ENCODE data around the gene SRL. TPM values are rescaled to one million over a fixed set of nuclear protein-coding genes. Genes with fewer than 3 reads are reported as not detected.

SRL gene
- total RNA-seq, 1 experiment from 2014 or later = not detected

DNA sequence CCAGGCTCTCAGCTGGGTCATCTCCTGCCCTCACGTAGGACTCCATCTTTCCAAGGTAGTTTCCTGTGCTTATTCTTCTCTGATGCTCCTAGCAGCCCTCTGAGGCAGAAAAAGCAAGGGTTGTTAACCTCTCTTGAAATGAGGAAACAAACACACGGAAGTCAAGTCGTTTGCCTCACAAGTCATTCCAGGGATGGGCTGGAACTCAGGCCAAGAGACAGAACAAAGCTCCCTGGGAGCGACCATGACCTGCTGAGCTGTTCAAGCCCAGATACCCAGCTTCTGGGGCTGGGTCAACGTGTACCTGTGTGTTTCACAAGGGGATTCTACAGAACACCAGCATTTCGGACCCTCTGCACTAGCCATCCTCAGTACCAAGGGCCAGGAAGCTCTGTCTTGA is 28.1 kb downstream of the SRL start:
- ATAC-seq (no peak), DNase-seq (ENCODE audit: low read depth, low spot score) (no peak)
- in situ Hi-C loops (cut with HindIII; ENCODE audit: low pct_unique_long_range_greater_than_20kb, low sequenced_read_pairs) (no loop called here), intact Hi-C loops (cut with micrococcal nuclease; ENCODE audit: unreplicated experiment) (no loop called here)
- Histone ChIP-seq H3K36me3 (ENCODE audit: control insufficient read depth, insufficient read depth, low read length) (no peaks in the 10 kb centered on the region), H3K9me3 (ENCODE audit: control insufficient read depth, insufficient read depth, low read depth, low read length) (no peaks in the 10 kb centered on the region), H3K27me3 (ENCODE audit: control insufficient read depth, insufficient read depth, low read length) (no peaks in the 10 kb centered on the region), H3K27ac (ENCODE audit: low read length) (no peak overlapping the region), H3K4me3 (ENCODE audit: low read depth in 2 of 2, low read length in 2 of 2) (no peak overlapping the region), H3K4me1 (ENCODE audit: control insufficient read depth, insufficient read depth, low read length) (no peaks in the 10 kb centered on the region)
- ChIA-PET CTCF (no interaction called here), POLR2A (interaction anchor here (0.6 kb wide), 1 partner anchor 39 kb away, joined by 7 read pairs; no protein-coding TSS in a partner anchor)
- TF ChIP-seq, protein P1, sequence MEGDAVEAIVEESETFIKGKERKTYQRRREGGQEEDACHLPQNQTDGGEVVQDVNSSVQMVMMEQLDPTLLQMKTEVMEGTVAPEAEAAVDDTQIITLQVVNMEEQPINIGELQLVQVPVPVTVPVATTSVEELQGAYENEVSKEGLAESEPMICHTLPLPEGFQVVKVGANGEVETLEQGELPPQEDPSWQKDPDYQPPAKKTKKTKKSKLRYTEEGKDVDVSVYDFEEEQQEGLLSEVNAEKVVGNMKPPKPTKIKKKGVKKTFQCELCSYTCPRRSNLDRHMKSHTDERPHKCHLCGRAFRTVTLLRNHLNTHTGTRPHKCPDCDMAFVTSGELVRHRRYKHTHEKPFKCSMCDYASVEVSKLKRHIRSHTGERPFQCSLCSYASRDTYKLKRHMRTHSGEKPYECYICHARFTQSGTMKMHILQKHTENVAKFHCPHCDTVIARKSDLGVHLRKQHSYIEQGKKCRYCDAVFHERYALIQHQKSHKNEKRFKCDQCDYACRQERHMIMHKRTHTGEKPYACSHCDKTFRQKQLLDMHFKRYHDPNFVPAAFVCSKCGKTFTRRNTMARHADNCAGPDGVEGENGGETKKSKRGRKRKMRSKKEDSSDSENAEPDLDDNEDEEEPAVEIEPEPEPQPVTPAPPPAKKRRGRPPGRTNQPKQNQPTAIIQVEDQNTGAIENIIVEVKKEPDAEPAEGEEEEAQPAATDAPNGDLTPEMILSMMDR (IDR thresholded peaks at IDR 0.05) = no peak
- TF ChIP-seq TCF7L2 (IDR thresholded peaks at IDR 0.05; ENCODE audit: low read depth, low read length) = no peak
- BruUV-seq (replicated peaks) = no TSS peak

DNA sequence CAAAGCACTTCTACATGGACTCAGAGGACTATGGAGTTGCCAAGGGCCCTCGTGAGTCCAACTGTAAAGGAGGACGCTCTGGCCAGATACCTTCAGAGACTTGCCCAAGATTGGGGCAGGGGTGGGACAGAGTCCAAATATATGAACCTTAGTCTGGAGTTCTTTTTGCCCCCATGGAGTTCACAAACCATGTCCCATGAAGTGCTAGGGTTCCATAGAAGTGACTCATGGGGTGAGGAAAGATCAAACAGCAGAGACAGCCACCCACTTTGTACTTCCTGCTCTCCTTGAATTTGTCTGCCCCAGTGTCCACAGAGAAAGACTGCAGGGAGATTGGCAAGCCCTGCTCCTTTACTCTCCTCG is 29.0 kb downstream of the SRL start:
- BruUV-seq (replicated peaks) = no TSS peak
- ATAC-seq (no peak), DNase-seq (ENCODE audit: low read depth, low spot score) (no peak)
- Histone ChIP-seq H3K27me3 (ENCODE audit: control insufficient read depth, insufficient read depth, low read length) (no peaks in the 10 kb centered on the region), H3K27ac (ENCODE audit: low read length) (no peak overlapping the region), H3K36me3 (ENCODE audit: control insufficient read depth, insufficient read depth, low read length) (no peaks in the 10 kb centered on the region), H3K9me3 (ENCODE audit: control insufficient read depth, insufficient read depth, low read depth, low read length) (no peaks in the 10 kb centered on the region), H3K4me1 (ENCODE audit: control insufficient read depth, insufficient read depth, low read length) (no peaks in the 10 kb centered on the region), H3K4me3 (ENCODE audit: low read depth in 2 of 2, low read length in 2 of 2) (no peak overlapping the region)
- intact Hi-C loops (cut with micrococcal nuclease; ENCODE audit: unreplicated experiment) (no loop called here), in situ Hi-C loops (cut with HindIII; ENCODE audit: low pct_unique_long_range_greater_than_20kb, low sequenced_read_pairs) (no loop called here)
- CTCF ChIA-PET = no interaction called here
- TF ChIP-seq POLR2AphosphoS5 (IDR thresholded peaks at IDR 0.05; ENCODE audit: low read depth, low read length) (no peak), TCF7L2 (IDR thresholded peaks at IDR 0.05; ENCODE audit: low read depth, low read length) (no peak), SIN3A (IDR thresholded peaks at IDR 0.05; ENCODE audit: borderline replicate concordance, insufficient read depth, low read depth, low read length) (no peak)
- TF ChIP-seq, protein P2, sequence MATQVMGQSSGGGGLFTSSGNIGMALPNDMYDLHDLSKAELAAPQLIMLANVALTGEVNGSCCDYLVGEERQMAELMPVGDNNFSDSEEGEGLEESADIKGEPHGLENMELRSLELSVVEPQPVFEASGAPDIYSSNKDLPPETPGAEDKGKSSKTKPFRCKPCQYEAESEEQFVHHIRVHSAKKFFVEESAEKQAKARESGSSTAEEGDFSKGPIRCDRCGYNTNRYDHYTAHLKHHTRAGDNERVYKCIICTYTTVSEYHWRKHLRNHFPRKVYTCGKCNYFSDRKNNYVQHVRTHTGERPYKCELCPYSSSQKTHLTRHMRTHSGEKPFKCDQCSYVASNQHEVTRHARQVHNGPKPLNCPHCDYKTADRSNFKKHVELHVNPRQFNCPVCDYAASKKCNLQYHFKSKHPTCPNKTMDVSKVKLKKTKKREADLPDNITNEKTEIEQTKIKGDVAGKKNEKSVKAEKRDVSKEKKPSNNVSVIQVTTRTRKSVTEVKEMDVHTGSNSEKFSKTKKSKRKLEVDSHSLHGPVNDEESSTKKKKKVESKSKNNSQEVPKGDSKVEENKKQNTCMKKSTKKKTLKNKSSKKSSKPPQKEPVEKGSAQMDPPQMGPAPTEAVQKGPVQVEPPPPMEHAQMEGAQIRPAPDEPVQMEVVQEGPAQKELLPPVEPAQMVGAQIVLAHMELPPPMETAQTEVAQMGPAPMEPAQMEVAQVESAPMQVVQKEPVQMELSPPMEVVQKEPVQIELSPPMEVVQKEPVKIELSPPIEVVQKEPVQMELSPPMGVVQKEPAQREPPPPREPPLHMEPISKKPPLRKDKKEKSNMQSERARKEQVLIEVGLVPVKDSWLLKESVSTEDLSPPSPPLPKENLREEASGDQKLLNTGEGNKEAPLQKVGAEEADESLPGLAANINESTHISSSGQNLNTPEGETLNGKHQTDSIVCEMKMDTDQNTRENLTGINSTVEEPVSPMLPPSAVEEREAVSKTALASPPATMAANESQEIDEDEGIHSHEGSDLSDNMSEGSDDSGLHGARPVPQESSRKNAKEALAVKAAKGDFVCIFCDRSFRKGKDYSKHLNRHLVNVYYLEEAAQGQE (IDR thresholded peaks at IDR 0.05; ENCODE audit: insufficient read depth in 1 of 2, low read depth in 2 of 2, low read length in 1 of 2) = no peak
- TF ChIP-seq, protein P1 (IDR thresholded peaks at IDR 0.05) = no peak
- POLR2A ChIA-PET = no interaction called here
